Glutamatergic neuron (in vitro differentiated cells): Measurements from ENCODE around the gene P2RY8. TPM values are rescaled to one million over a fixed set of nuclear protein-coding genes. Genes with fewer than 3 reads are reported as not detected.
A peak's percentile ranks its signal among the peaks of the same experiment; 100 is the strongest.
"Not testable (repeated sequence)": the region's sequence is repeated elsewhere in the genome, so short reads cannot be mapped to it uniquely, and the experiment has no call there.

Experiments used
- DNase-seq: peaks from one replicate; pipeline ENCODE4 v3.0.0; 2022
- H3K27ac Mint-ChIP-seq: one replicate; pipeline ENCODE4 v1.8.0; 2020; ENCODE audit warnings: mild to moderate bottlenecking, mixed read lengths, inconsistent platforms; ENCODE audit not compliant: unreplicated experiment
- H3K27me3 Mint-ChIP-seq: one replicate; pipeline ENCODE4 v1.8.0; 2020; ENCODE audit warnings: mild to moderate bottlenecking, moderate library complexity, mixed read lengths, inconsistent platforms; ENCODE audit not compliant: unreplicated experiment
- H3K36me3 Mint-ChIP-seq: one replicate; pipeline ENCODE4 v1.8.0; 2020; ENCODE audit warnings: mild to moderate bottlenecking, mixed read lengths, inconsistent platforms; ENCODE audit not compliant: unreplicated experiment
- H3K4me1 Mint-ChIP-seq: one replicate; pipeline ENCODE4 v1.8.0; 2020; ENCODE audit warnings: mild to moderate bottlenecking, low read depth, mixed read lengths, inconsistent platforms; ENCODE audit not compliant: unreplicated experiment
- H3K4me3 Mint-ChIP-seq: one replicate; pipeline ENCODE4 v1.8.0; 2020; ENCODE audit warnings: mild to moderate bottlenecking, mixed read lengths, inconsistent platforms; ENCODE audit not compliant: unreplicated experiment
- H3K9me3 Mint-ChIP-seq: one replicate; pipeline ENCODE4 v1.8.0; 2020; ENCODE audit warnings: mild to moderate bottlenecking, moderate library complexity, mixed read lengths, inconsistent platforms; ENCODE audit not compliant: unreplicated experiment
- CTCF ChIP-seq: fragments of 200-600 bp; sonication (generic); IDR thresholded peaks from one replicate; pipeline ENCODE4 v1.5.0; 2021; ENCODE audit not compliant: partially characterized antibody, unreplicated experiment
- total RNA-seq: library from RNA; stranded (reverse); fragmentation: NEBNext Ultra II Directional; extraction: Animal tissue kit (Norgen Biotek cat#: 25700); gene quantifications from one replicate; pipeline ENCODE4 v1.2.1, GENCODE V29; 2021; ENCODE audit not compliant: unreplicated experiment

Gene P2RY8
- total RNA-seq, 1 donor from 2014 or later: 2.3 TPM

GRCh38 chrX:1484638-1485019, 52.4 kb downstream of the P2RY8 start:
- Mint-ChIP-seq H3K27ac (no peak overlapping the region), H3K27me3 (peaks cover 5% of the 10 kb centered on the region), H3K9me3 (peaks cover 16% of the 10 kb centered on the region)

GRCh38 chrX:1483843-1484637, 52.9 kb downstream of the P2RY8 start:
- Mint-ChIP-seq H3K9me3 (peaks cover 20% of the 10 kb centered on the region), H3K4me3 (no peak overlapping the region), H3K4me1 (peaks cover 8% of the 10 kb centered on the region), H3K27me3 (peaks cover 5% of the 10 kb centered on the region), H3K27ac (no peak overlapping the region), H3K36me3 (peaks cover 16% of the 10 kb centered on the region)
- TF ChIP-seq CTCF: no peak
- DNase-seq: no peak

More at GRCh38 chrX:1484638-1485019, 52.4 kb downstream of the P2RY8 start:
- Mint-ChIP-seq H3K4me3 (no peak overlapping the region), H3K4me1 (peaks cover 8% of the 10 kb centered on the region), H3K36me3 (peaks cover 10% of the 10 kb centered on the region)
- no peak for TF ChIP-seq CTCF
- no peak for DNase-seq

- H3K4me3 Mint-ChIP-seq, H3K27me3 Mint-ChIP-seq, H3K4me1 Mint-ChIP-seq, DNase-seq: not testable (repeated sequence)
- Mint-ChIP-seq H3K9me3 (peaks cover 23% of the 10 kb centered on the region), H3K27ac (peak overlapping the region; percentile 99), H3K36me3 (peaks cover 28% of the 10 kb centered on the region)
These were observed 54.5 kb downstream of the P2RY8 start for GRCh38 chrX:1482530-1482928.

- Mint-ChIP-seq H3K9me3 (peaks cover 23% of the 10 kb centered on the region), H3K27ac (peak overlapping the region; percentile 99), H3K36me3 (peaks cover 33% of the 10 kb centered on the region), H3K4me1 (peaks cover 8% of the 10 kb centered on the region), H3K4me3 (peak overlapping the region; percentile 84), H3K27me3 (peaks cover 6% of the 10 kb centered on the region)
- peak; percentile 65 for DNase-seq
- TF ChIP-seq CTCF: no peak
These were observed 55.1 kb downstream of the P2RY8 start for GRCh38 chrX:1481636-1482529.

- TF ChIP-seq CTCF: no peak
- no peak overlapping the region for H3K4me3 Mint-ChIP-seq
- peak overlapping the region; percentile 43 for H3K27ac Mint-ChIP-seq
- peaks cover 6% of the 10 kb centered on the region for H3K27me3 Mint-ChIP-seq
- peaks cover 23% of the 10 kb centered on the region for H3K9me3 Mint-ChIP-seq
- peaks cover 8% of the 10 kb centered on the region for H3K4me1 Mint-ChIP-seq
- peaks cover 33% of the 10 kb centered on the region for H3K36me3 Mint-ChIP-seq
- no peak for DNase-seq
These were observed 56.8 kb downstream of the P2RY8 start for GRCh38 chrX:1480082-1480785.
